Liver (tissue), 3 donors: ENCODE data around the gene ADAMTS16.

ENCODE experiments used
- EGR1 ChIP-seq, 2 donors: IDR thresholded peaks; 2 replicates each; pipeline ENCODE4 v1.6.1; 2016 to 2018; ENCODE audit warnings: antibody characterized with exemption in 2 of 2, low read depth in 2 of 2
- GABPA ChIP-seq, 2 donors: IDR thresholded peaks in 1 of 2; conservative IDR thresholded peaks in 1 of 2; 2 replicates each; pipeline ENCODE4 v1.6.1; 2016; ENCODE audit warnings: antibody characterized with exemption in 2 of 2, mild to moderate bottlenecking in 1 of 2, moderate library complexity in 1 of 2
- NR2F2 ChIP-seq: IDR thresholded peaks from 2 replicates; pipeline ENCODE4 v1.6.1; 2016; ENCODE audit warnings: antibody characterized with exemption
- RAD21 ChIP-seq, 2 donors: IDR thresholded peaks; 2 replicates each; pipeline ENCODE4 v1.6.1; 2016; ENCODE audit warnings: antibody characterized with exemption in 2 of 2, mild to moderate bottlenecking in 2 of 2
- RXRA ChIP-seq, 2 donors: IDR thresholded peaks; 2 replicates each; pipeline ENCODE4 v1.6.1; 2017 to 2018; ENCODE audit warnings: antibody characterized with exemption in 2 of 2, mild to moderate bottlenecking in 1 of 2
- SP1 ChIP-seq: IDR thresholded peaks from 2 replicates; pipeline ENCODE4 v1.6.1; 2018; ENCODE audit warnings: antibody characterized with exemption, mild to moderate bottlenecking
- TAF1 ChIP-seq: conservative IDR thresholded peaks from 2 replicates; pipeline ENCODE4 v1.6.1; 2016; ENCODE audit warnings: antibody characterized with exemption, mild to moderate bottlenecking
- YY1 ChIP-seq: IDR thresholded peaks from 2 replicates; pipeline ENCODE4 v1.6.1; 2016; ENCODE audit warnings: antibody characterized with exemption, mild to moderate bottlenecking
- ZBTB33 ChIP-seq: IDR thresholded peaks from 2 replicates; pipeline ENCODE4 v1.6.1; 2016; ENCODE audit warnings: antibody characterized with exemption
- TF ChIP-seq, protein P1 (sequence below): fragments of 150-350 bp; IDR thresholded peaks from 2 replicates; pipeline ENCODE4 v1.5.1; 2017; ENCODE audit warnings: improper control_type of control experiment, low read depth, low read length; ENCODE audit not compliant: missing input control
- TF ChIP-seq, protein P2 (sequence below): IDR thresholded peaks from 2 replicates; pipeline ENCODE4 v1.6.1; 2016; ENCODE audit warnings: antibody characterized with exemption, mild to moderate bottlenecking
- donor health status: healthy.
- donor health status: healthy.

DNA sequence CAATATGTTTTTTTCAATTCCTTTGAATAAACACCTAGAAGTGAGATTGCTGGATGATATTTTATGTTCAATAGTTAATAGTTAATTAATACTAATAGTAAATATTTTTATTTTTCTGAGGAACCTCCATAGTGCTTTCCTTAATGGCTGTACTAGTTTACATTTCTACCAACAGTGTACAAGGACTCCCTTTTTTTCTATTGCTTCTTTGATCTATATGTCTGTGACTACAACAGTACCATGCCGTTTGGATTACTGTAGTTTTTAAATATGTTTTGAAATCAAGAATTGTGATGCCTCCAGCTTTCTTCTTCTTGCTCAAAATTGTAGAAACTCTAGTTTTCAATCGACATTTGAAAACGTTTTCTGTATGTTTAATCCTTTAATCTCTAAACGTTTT is 39.5 kb upstream of the ADAMTS16 start:
- TF ChIP-seq, protein P1, sequence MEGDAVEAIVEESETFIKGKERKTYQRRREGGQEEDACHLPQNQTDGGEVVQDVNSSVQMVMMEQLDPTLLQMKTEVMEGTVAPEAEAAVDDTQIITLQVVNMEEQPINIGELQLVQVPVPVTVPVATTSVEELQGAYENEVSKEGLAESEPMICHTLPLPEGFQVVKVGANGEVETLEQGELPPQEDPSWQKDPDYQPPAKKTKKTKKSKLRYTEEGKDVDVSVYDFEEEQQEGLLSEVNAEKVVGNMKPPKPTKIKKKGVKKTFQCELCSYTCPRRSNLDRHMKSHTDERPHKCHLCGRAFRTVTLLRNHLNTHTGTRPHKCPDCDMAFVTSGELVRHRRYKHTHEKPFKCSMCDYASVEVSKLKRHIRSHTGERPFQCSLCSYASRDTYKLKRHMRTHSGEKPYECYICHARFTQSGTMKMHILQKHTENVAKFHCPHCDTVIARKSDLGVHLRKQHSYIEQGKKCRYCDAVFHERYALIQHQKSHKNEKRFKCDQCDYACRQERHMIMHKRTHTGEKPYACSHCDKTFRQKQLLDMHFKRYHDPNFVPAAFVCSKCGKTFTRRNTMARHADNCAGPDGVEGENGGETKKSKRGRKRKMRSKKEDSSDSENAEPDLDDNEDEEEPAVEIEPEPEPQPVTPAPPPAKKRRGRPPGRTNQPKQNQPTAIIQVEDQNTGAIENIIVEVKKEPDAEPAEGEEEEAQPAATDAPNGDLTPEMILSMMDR = no peak
- TF ChIP-seq EGR1 (IDR thresholded peaks at IDR 0.05; ENCODE audit: low read depth in 2 of 2) = no peak
- no peak for TF ChIP-seq RXRA (IDR thresholded peaks at IDR 0.05)
- TF ChIP-seq, protein P2, sequence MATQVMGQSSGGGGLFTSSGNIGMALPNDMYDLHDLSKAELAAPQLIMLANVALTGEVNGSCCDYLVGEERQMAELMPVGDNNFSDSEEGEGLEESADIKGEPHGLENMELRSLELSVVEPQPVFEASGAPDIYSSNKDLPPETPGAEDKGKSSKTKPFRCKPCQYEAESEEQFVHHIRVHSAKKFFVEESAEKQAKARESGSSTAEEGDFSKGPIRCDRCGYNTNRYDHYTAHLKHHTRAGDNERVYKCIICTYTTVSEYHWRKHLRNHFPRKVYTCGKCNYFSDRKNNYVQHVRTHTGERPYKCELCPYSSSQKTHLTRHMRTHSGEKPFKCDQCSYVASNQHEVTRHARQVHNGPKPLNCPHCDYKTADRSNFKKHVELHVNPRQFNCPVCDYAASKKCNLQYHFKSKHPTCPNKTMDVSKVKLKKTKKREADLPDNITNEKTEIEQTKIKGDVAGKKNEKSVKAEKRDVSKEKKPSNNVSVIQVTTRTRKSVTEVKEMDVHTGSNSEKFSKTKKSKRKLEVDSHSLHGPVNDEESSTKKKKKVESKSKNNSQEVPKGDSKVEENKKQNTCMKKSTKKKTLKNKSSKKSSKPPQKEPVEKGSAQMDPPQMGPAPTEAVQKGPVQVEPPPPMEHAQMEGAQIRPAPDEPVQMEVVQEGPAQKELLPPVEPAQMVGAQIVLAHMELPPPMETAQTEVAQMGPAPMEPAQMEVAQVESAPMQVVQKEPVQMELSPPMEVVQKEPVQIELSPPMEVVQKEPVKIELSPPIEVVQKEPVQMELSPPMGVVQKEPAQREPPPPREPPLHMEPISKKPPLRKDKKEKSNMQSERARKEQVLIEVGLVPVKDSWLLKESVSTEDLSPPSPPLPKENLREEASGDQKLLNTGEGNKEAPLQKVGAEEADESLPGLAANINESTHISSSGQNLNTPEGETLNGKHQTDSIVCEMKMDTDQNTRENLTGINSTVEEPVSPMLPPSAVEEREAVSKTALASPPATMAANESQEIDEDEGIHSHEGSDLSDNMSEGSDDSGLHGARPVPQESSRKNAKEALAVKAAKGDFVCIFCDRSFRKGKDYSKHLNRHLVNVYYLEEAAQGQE = no peak
- no peak for TF ChIP-seq YY1
- no peak for TF ChIP-seq TAF1
- no peak for TF ChIP-seq RAD21 (IDR thresholded peaks at IDR 0.05)
- no peak for TF ChIP-seq ZBTB33
- TF ChIP-seq NR2F2 = no peak
- no peak for TF ChIP-seq SP1
- no peak for TF ChIP-seq GABPA (IDR thresholded peaks at IDR 0.05 in 1 of 2, conservative IDR thresholded peaks at IDR 0.05 in 1 of 2)
